ENCODE measurements around the gene SOX6.

SOX6 gene

DNA sequence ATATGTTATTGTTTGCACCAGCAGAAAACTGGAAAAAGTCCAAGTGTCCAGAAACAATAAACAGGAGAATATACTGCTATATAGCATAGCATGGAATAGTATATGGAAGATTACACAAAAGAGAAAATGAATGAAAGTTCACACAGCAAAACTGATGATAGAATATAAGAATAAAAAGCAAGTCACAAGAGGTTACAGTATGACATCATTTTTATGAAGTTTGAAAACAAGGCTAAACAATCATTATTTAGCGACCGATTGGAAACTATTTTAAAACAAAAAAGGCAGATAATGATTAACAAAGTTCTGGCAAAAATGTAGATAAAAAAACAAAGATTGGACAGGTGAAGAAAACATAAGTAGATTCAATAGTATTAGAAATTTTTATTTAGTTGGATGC lies 47.1 kb downstream of the SOX6 start:
- H3K27ac ChIP-seq, result no peak overlapping the region
- TF ChIP-seq, protein P1, sequence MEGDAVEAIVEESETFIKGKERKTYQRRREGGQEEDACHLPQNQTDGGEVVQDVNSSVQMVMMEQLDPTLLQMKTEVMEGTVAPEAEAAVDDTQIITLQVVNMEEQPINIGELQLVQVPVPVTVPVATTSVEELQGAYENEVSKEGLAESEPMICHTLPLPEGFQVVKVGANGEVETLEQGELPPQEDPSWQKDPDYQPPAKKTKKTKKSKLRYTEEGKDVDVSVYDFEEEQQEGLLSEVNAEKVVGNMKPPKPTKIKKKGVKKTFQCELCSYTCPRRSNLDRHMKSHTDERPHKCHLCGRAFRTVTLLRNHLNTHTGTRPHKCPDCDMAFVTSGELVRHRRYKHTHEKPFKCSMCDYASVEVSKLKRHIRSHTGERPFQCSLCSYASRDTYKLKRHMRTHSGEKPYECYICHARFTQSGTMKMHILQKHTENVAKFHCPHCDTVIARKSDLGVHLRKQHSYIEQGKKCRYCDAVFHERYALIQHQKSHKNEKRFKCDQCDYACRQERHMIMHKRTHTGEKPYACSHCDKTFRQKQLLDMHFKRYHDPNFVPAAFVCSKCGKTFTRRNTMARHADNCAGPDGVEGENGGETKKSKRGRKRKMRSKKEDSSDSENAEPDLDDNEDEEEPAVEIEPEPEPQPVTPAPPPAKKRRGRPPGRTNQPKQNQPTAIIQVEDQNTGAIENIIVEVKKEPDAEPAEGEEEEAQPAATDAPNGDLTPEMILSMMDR (IDR thresholded peaks at IDR 0.05), result no peak
- no peak for TF ChIP-seq ZFX (IDR thresholded peaks at IDR 0.05; ENCODE audit: borderline replicate concordance)

DNA sequence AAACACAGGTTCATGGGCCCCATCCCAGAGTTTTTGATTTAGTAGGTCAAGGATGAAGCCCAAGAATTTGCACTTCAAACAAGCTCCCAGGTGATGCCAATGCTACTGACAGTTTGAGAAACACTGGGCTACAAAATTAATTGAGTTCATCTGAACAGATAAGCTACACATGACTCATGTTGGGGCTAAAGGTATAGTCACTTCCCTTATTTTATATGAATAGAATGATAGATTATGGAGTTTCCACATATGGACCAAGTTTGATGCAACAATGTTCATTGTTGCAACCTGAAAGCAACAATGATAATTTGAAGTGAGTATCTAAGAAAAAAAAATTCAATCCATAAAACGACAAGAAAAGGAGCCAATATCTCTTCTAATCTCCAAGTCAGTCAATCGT lies 54.9 kb downstream of the SOX6 start:
- TF ChIP-seq, protein P1 (IDR thresholded peaks at IDR 0.05), result no peak
- no peak for TF ChIP-seq ZFX (IDR thresholded peaks at IDR 0.05; ENCODE audit: borderline replicate concordance)

DNA sequence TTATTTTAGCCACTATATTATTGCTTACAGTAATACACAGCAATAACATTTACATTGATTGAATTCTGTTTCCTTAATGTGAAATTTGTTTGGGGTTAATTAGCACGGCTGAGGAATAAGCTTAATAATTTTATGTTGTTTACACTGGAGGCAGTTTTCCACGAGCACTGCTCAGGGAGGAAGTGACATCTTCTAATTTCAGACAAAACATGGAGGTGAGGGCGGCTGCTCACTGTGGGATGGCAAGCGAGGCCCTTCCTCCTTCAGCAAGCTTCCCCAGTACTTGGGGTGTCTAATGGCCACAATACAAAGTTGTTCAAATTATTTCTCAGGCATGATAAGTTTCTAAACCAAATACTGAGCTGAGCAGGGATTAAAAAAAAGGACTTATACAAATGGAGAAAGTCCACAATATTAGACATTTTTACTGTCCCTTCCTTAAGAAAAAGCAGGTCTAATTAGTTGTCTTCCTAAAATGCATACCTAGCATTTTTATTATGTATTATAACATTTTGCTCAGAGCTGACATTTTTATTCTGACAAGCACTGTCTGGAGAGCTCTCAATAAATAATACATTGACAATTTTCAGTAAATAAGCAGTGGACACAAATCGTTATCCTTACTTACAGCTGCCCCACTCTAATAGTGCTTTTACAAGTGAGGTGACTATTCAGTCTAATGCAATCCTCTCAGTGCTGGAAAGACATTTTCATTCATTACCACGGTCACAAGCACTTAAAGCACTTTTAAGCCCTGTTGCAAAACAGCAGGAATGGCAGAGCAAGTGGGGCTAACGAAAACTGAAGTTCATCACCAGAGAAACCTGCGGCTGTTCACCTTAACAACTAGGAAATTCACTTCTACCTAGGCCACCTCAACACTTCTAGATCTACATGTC lies 56.2 kb downstream of the SOX6 start:
- no peak for TF ChIP-seq ZFX (IDR thresholded peaks at IDR 0.05; ENCODE audit: borderline replicate concordance)
- TF ChIP-seq, protein P1 (IDR thresholded peaks at IDR 0.05), result no peak
- H3K27ac ChIP-seq, result no peak overlapping the region

More for the DNA sequence above, 54.9 kb downstream of the SOX6 start:
- no peak overlapping the region for H3K27ac ChIP-seq

DNA sequence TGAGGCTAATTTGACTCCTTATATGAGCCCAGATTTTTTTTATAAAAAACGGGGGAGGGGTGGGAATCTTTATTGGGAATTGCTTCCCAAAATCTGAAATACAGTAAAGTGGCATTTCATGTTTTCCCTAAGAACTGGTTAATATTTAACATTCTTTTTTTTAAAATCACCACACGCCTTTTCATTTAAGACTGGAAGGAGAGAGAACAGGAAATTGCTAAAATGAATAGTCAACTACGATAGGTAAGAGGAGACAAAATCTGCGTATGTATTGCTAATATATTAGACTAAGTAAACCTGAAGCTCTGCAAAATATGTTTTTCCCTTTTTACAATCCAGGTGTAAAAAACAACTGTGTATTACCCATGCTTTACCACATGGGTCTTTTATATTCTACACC lies 57.0 kb downstream of the SOX6 start:
- TF ChIP-seq ZFX (IDR thresholded peaks at IDR 0.05; ENCODE audit: borderline replicate concordance), result no peak
- TF ChIP-seq, protein P1 (IDR thresholded peaks at IDR 0.05), result no peak
- no peak overlapping the region for H3K27ac ChIP-seq

DNA sequence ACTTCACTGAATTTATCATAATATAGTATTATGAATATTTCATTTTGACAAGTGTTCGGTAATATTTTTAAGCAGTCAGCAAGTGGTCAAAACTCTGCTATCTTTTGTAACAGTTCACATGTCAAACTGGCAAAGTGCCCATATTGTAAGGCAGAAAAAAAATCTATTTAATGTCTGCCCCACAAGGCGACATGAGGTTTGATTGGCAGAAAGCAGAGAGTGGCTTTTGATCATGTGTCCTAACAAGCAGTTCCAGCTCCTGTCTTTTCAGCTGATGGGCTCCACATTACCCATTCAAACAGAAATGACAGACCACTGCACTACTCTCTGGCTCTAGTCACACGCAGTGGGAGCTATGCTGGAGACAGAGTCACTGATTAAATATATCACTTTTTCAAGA lies 59.0 kb downstream of the SOX6 start:
- TF ChIP-seq, protein P1 (IDR thresholded peaks at IDR 0.05), result no peak
- no peak for TF ChIP-seq ZFX (IDR thresholded peaks at IDR 0.05; ENCODE audit: borderline replicate concordance)
- no peak overlapping the region for H3K27ac ChIP-seq

DNA sequence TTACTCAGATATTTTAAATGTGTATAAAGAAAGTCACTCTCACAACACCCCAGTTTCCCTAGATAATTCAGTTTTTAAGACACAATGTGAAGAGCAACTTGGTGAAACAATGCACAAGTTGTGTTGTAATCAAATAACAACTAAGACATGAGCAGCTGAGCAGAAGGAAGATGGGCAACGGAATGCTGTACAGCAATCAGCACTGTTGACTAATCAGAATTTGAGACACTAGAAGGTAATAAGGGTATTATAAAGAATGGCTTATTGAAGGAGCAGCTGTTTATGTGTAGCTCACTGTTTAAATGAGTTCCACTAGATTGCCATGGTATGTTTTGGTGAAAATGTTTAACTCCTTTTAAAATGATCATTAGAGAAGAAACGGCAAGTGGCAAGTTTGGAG lies 60.1 kb downstream of the SOX6 start:
- no peak overlapping the region for H3K27ac ChIP-seq
- TF ChIP-seq ZFX (IDR thresholded peaks at IDR 0.05; ENCODE audit: borderline replicate concordance), result no peak
- TF ChIP-seq, protein P1 (IDR thresholded peaks at IDR 0.05), result no peak

DNA sequence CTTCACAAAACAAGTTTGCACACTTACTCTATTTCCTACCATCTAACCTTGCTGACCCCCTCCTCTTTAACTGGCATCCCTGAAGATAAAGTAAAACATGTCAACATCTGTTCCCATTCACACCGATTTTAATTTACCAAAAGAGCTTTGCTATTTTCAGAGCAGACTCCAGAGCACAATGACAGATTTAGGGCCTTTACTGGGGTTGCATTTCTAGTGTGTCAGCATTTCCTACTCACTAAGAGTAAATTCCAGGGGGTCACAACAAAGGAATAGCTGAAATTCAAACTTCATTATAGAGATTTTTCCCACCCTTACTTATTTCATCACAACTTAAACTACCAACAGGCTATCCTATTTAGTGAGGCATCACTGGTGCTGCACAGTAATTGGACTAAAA lies 60.8 kb downstream of the SOX6 start:
- no peak overlapping the region for H3K27ac ChIP-seq
- TF ChIP-seq, protein P1 (IDR thresholded peaks at IDR 0.05), result no peak
- TF ChIP-seq ZFX (IDR thresholded peaks at IDR 0.05; ENCODE audit: borderline replicate concordance), result no peak

Measured in 22Rv1 (cell line).